K562 (cell line): ENCODE results near the gene WDR20. TPM values are rescaled to one million over a fixed set of nuclear protein-coding genes. Genes with fewer than 3 reads are reported as not detected.

ENCODE experiments used
- ATAC-seq: fragments of 200-7000 bp; cut with Tn5 transposase; 3 replicates; pipeline ENCODE4 v1.9.1; 2020; ENCODE audit warnings: moderate library complexity
- BruUV-seq: library from RNA; stranded (reverse); fragments of 400-500 nt; replicated peaks from 2 replicates; lab custom pipeline; 2021; lab: Mats Ljungman, UMichigan
- CTCF ChIA-PET: fragments of 300-600 bp; formaldehyde crosslinking; extraction: SDS; loops from one replicate; lab custom pipeline; 2021; ENCODE audit warnings: low intra/inter-chr PET ratio; lab: Yijun Ruan, JAX
- POLR2A ChIA-PET: fragments of 300-600, 350-650 bp; sonication (Branson Sonifier 250); formaldehyde crosslinking; extraction: SDS; loops from one replicate; lab custom pipeline; 2021; ENCODE audit warnings: antibody characterized with exemption, inconsistent platforms; lab: Yijun Ruan, JAX
- DNase-seq, 4 experiments: peaks; one replicate each; pipeline versions ENCODE4 v3.0.0 to v3.0.0-alpha.2; 2011 to 2018; ENCODE audit warnings: low spot score in 3 of 4, mixed read lengths in 3 of 4; ENCODE audit errors: extremely low read depth in 1 of 4
- FAIRE-seq: peaks from 2 replicates; lab custom pipeline; 2011; peaks lifted over from hg19 to GRCh38; lab: Jason Lieb, UNC
- H2AFZ ChIP-seq: 2 replicates; pipeline ENCODE4 v1.6.0; 2011; ENCODE audit warnings: low read depth, low read length, control low read depth, inconsistent platforms
- H3K27ac ChIP-seq: fragments of 200-600 bp; 3 replicates; pipeline ENCODE4 v1.8.0; 2011; ENCODE audit warnings: low read depth, mild to moderate bottlenecking, control low read depth, inconsistent platforms, low read length, moderate library complexity, mixed read lengths; ENCODE audit errors: extremely low read depth
- H3K27me3 ChIP-seq, 2 experiments: fragments of 300-600 bp in 1 of 2; 2 replicates in 1 of 2; 3 replicates in 1 of 2; pipeline versions ENCODE4 v1.6.0 to v1.8.0; 2011; ENCODE audit warnings: inconsistent platforms in 2 of 2, low read length in 2 of 2, mild to moderate bottlenecking in 1 of 2, mixed read lengths in 1 of 2, moderate library complexity in 1 of 2; ENCODE audit not compliant: control insufficient read depth in 2 of 2, insufficient read depth in 2 of 2
- H3K36me3 ChIP-seq: fragments of 300-600 bp; 3 replicates; pipeline ENCODE4 v1.8.0; 2011; ENCODE audit warnings: mild to moderate bottlenecking, low read length, inconsistent platforms; ENCODE audit not compliant: control insufficient read depth, insufficient read depth
- H3K4me1 ChIP-seq, 2 experiments: fragments of 200-600 bp in 1 of 2; replicated peaks in 1 of 2; 2 replicates in 1 of 2; 3 replicates in 1 of 2; pipeline versions ENCODE4 v1.5.1 to v1.8.0; 2011; ENCODE audit warnings: inconsistent platforms in 2 of 2, low read length in 2 of 2, mild to moderate bottlenecking in 1 of 2, mixed read lengths in 1 of 2, moderate library complexity in 1 of 2; ENCODE audit not compliant: control insufficient read depth in 2 of 2, insufficient read depth in 2 of 2
- H3K4me2 ChIP-seq: 2 replicates; pipeline ENCODE4 v1.6.1; 2011; ENCODE audit warnings: low read length, control low read depth, inconsistent platforms, mixed read lengths; ENCODE audit not compliant: insufficient read depth
- H3K4me3 ChIP-seq: fragments of 200-600 bp; sonication (generic), shearing (Covaris generic); 2 replicates; pipeline ENCODE4 v1.5.1; 2016; ENCODE audit warnings: control low read depth, inconsistent platforms
- H3K79me2 ChIP-seq: fragments of 200-600 bp; 3 replicates; pipeline ENCODE4 v1.8.0; 2011; ENCODE audit warnings: low read length, inconsistent platforms; ENCODE audit not compliant: control insufficient read depth, insufficient read depth
- H3K9ac ChIP-seq, 2 experiments: 2 replicates each; pipeline versions ENCODE4 v1.6.0 to v1.6.1; 2011; ENCODE audit warnings: low read depth in 2 of 2, low read length in 2 of 2, control low read depth in 1 of 2, inconsistent platforms in 1 of 2, mild to moderate bottlenecking in 1 of 2, mixed read lengths in 1 of 2; ENCODE audit not compliant: insufficient read depth in 1 of 2
- H3K9me1 ChIP-seq: one replicate; pipeline ENCODE4 v1.6.0; 2011; ENCODE audit warnings: inconsistent platforms, mild to moderate bottlenecking, low read length, moderate library complexity; ENCODE audit not compliant: control insufficient read depth, insufficient read depth
- H3K9me3 ChIP-seq: replicated peaks from 2 replicates; pipeline ENCODE4 v1.5.1; 2011; ENCODE audit warnings: low read depth, low read length, inconsistent platforms; ENCODE audit not compliant: control insufficient read depth, insufficient read depth
- H4K20me1 ChIP-seq: replicated peaks from 2 replicates; pipeline ENCODE4 v1.6.1; 2011; ENCODE audit warnings: low read length, inconsistent platforms, mixed read lengths; ENCODE audit not compliant: control insufficient read depth, insufficient read depth
- ARID1B ChIP-seq: fragments of 450-650 bp; IDR thresholded peaks from 2 replicates; pipeline ENCODE4 v1.6.1; 2016; ENCODE audit warnings: antibody characterized with exemption, mild to moderate bottlenecking, inconsistent platforms
- ATF7 ChIP-seq: fragments of 450-650 bp; IDR thresholded peaks from 2 replicates; pipeline ENCODE4 v1.7.1; 2014; ENCODE audit warnings: mild to moderate bottlenecking, moderate library complexity
- BCOR ChIP-seq: fragments of 450-650 bp; IDR thresholded peaks from 2 replicates; pipeline ENCODE4 v1.6.1; 2016
- BRF2 ChIP-seq: IDR thresholded peaks from 3 replicates; pipeline ENCODE4 v1.6.1; 2011; ENCODE audit warnings: borderline replicate concordance, mild to moderate bottlenecking; ENCODE audit not compliant: insufficient read length, insufficient read depth
- C11orf30 ChIP-seq: fragments of 450-650 bp; IDR thresholded peaks from 2 replicates; pipeline ENCODE4 v1.6.1; 2016; ENCODE audit warnings: low read depth, mild to moderate bottlenecking
- CBFA2T3 ChIP-seq: fragments of 450-650 bp; IDR thresholded peaks from 2 replicates; pipeline ENCODE4 v1.6.1; 2017
- DPF2 ChIP-seq: fragments of 450-650 bp; IDR thresholded peaks from 2 replicates; pipeline ENCODE4 v1.6.1; 2016
- EP300 ChIP-seq: IDR thresholded peaks from 2 replicates; pipeline ENCODE4 v1.6.1; 2012; ENCODE audit warnings: low read length, improper control_type of control experiment
- EP400 ChIP-seq: fragments of 450-650 bp; IDR thresholded peaks from 2 replicates; pipeline ENCODE4 v1.6.1; 2017; ENCODE audit warnings: antibody characterized with exemption, mild to moderate bottlenecking, moderate library complexity
- HNRNPK ChIP-seq: fragments of 200-400 bp; formaldehyde crosslinking; IDR thresholded peaks from one replicate; pipeline ENCODE4 v1.6.1; 2018; ENCODE audit warnings: mild to moderate bottlenecking, low read depth, low read length; ENCODE audit not compliant: poor library complexity, severe bottlenecking
- HNRNPL ChIP-seq: fragments of 200-400 bp; formaldehyde crosslinking; IDR thresholded peaks from 2 replicates; pipeline ENCODE4 v1.6.1; 2017; ENCODE audit warnings: low read depth, mild to moderate bottlenecking, low read length
- MAFF ChIP-seq: IDR thresholded peaks from 2 replicates; pipeline ENCODE4 v1.6.1; 2012; ENCODE audit warnings: low read length, improper control_type of control experiment
- MAFG ChIP-seq: fragments of 450-650 bp; conservative IDR thresholded peaks from 2 replicates; pipeline ENCODE4 v1.6.1; 2016; ENCODE audit warnings: missing genetic modification characterization, missing compliant biosample characterization
- MAFK ChIP-seq: IDR thresholded peaks from 2 replicates; pipeline ENCODE4 v1.6.1; 2011; ENCODE audit warnings: low read length, improper control_type of control experiment
- MBD2 ChIP-seq: sonication (generic); IDR thresholded peaks from 2 replicates; pipeline ENCODE4 v1.6.1; 2016; ENCODE audit warnings: low read depth, borderline replicate concordance
- NFE2 ChIP-seq: IDR thresholded peaks from 2 replicates; pipeline ENCODE4 v1.6.1; 2014; ENCODE audit warnings: antibody characterized with exemption, low read depth
- NFE2L1 ChIP-seq: fragments of 450-650 bp; IDR thresholded peaks from 2 replicates; pipeline ENCODE4 v1.6.1; 2016; ENCODE audit warnings: missing genetic modification characterization, low read depth, mild to moderate bottlenecking, missing compliant biosample characterization, moderate library complexity, borderline replicate concordance
- PCBP2 ChIP-seq: fragments of 200-400 bp; formaldehyde crosslinking; IDR thresholded peaks from 2 replicates; pipeline ENCODE4 v1.6.1; 2018; ENCODE audit warnings: low read length, low read depth, mild to moderate bottlenecking, moderate library complexity; ENCODE audit not compliant: poor library complexity, severe bottlenecking
- PRMT5 ChIP-seq: sonication (generic); formaldehyde crosslinking; IDR thresholded peaks from 2 replicates; pipeline ENCODE4 v1.5.0; 2020; ENCODE audit warnings: missing genetic modification reagents
- SMARCA4 ChIP-seq: fragments of 450-650 bp; IDR thresholded peaks from 2 replicates; pipeline ENCODE4 v1.6.1; 2016
- SMARCE1 ChIP-seq: fragments of 450-650 bp; IDR thresholded peaks from 2 replicates; pipeline ENCODE4 v1.7.1; 2016; ENCODE audit warnings: mild to moderate bottlenecking
- TARDBP ChIP-seq: fragments of 450-650 bp; IDR thresholded peaks from 2 replicates; pipeline ENCODE4 v1.6.1; 2016
- ZFX ChIP-seq: sonication (generic); formaldehyde crosslinking; IDR thresholded peaks from 2 replicates; pipeline ENCODE4 v1.8.0; 2022; ENCODE audit warnings: mild to moderate bottlenecking, missing genetic modification reagents, moderate library complexity
- ZKSCAN8 ChIP-seq: fragments of 200-800 bp; sonication (Bioruptor generic); IDR thresholded peaks from 2 replicates; pipeline ENCODE4 v1.6.1; 2016; ENCODE audit warnings: missing genetic modification characterization, missing compliant biosample characterization
- ZNF121 ChIP-seq: sonication (generic); formaldehyde crosslinking; conservative IDR thresholded peaks from 2 replicates; pipeline ENCODE4 v1.8.0; 2022; ENCODE audit warnings: missing genetic modification reagents
- ZNF316 ChIP-seq: fragments of 450-650 bp; IDR thresholded peaks from 2 replicates; pipeline ENCODE4 v1.6.1; 2016
- whole genome bisulfite sequencing: fragments of 100-300 bp; shearing (Covaris generic); methylation state at CpG from one replicate; pipeline ENCODE4 v1.1.6; 2016; ENCODE audit warnings: low coverage, mixed read lengths; ENCODE audit not compliant: insufficient coverage; ENCODE audit errors: missing lambda C conversion rate; 5-methylcytosine and 5-hydroxymethylcytosine counted together
- in situ Hi-C: fragments of 300-500 bp; cut with MboI; formaldehyde crosslinking; loops from 4 replicates; pipeline ENCODE4 v1.15.0; 2018; ENCODE audit warnings: inconsistent platforms, mixed read lengths
- intact Hi-C: fragments of 100-400 bp; cut with micrococcal nuclease; formaldehyde crosslinking; loops from 2 replicates; pipeline ENCODE4 v1.14.2; 2022
- polyA plus RNA-seq, 8 experiments: library from polyadenylated mRNA; depleted of rRNA in 4 of 8; stranded (reverse) in 5 of 8; unstranded in 3 of 8; fragments of >200 nt; fragmentation: Nextera tagmentation in 2 of 8; fragmentation: Illumina TruSeq in 1 of 8; extraction: Ambion mirVana in 2 of 8; extraction: Trizol in 1 of 8; gene quantifications; 2 replicates each; pipeline versions ENCODE4 v1.2.1 to v1.2.3, GENCODE V29; 2011 to 2014; ENCODE audit warnings: inconsistent platforms in 1 of 8, missing spikeins in 1 of 8
- total RNA-seq, 7 experiments: library from RNA; depleted of rRNA in 6 of 7; stranded (reverse); fragments of >200 nt in 6 of 7; fragmentation: Illumina TruSeq in 2 of 7; extraction: Trizol in 2 of 7; gene quantifications; 2 replicates each; pipeline versions ENCODE4 v1.2.1 to v1.2.3, GENCODE V29; 2011 to 2021; ENCODE audit warnings: low replicate concordance in 1 of 7

The WDR20 gene
- total and polyA plus RNA-seq, 9 of the 15 experiments (the other 6 are each of a cell fraction or from before 2014, with no cell fraction given) = 7.0 to 15.3 (median 11.8) TPM

GRCh38 chr14:102255401-102256190, 115.9 kb downstream of the WDR20 start:
- intact Hi-C loops (no loop called here), in situ Hi-C loops (no loop called here)
- H3K27me3 ChIP-seq = no peaks in the 10 kb centered on the region
- no peaks in the 10 kb centered on the region for H3K79me2 ChIP-seq
- H2AFZ ChIP-seq = peak overlapping the region; percentile 83
- H3K4me2 ChIP-seq = peak overlapping the region; percentile 18; the same call in 1 of the 2 replicates
- no TSS peak for BruUV-seq
- H4K20me1 ChIP-seq = no peaks in the 10 kb centered on the region
- 7% methylated on average over 9 of the region's 9 CpGs for WGBS
- peak overlapping the region; percentile 77 for H3K27ac ChIP-seq
- H3K9me3 ChIP-seq = no peaks in the 10 kb centered on the region
- H3K9me1 ChIP-seq = no peaks in the 10 kb centered on the region
- H3K4me3 ChIP-seq = no peak overlapping the region
- H3K36me3 ChIP-seq = no peaks in the 10 kb centered on the region
- DNase-seq (peak; percentile 40 to 66 (median 48)), ATAC-seq (peak; percentile 96), FAIRE-seq (peak; percentile 79)
- POLR2A ChIA-PET = interaction anchor here (0.6 to 1.1 kb wide), 2 partner anchors 10 to 493 kb away, joined by 3 to 4 read pairs; no protein-coding TSS in a partner anchor
- H3K9ac ChIP-seq = peak overlapping the region in 1 of 2 experiments; percentile 47; a peak in 2 of 4 replicates
- peaks cover 8 to 10% of the 10 kb centered on the region in 2 experiments for H3K4me1 ChIP-seq
- CTCF ChIA-PET = interaction anchor here (0.6 kb wide), 1 partner anchor 567 kb away, joined by 3 read pairs; no protein-coding TSS in a partner anchor
- no peak for TF ChIP-seq ZKSCAN8 (CRISPR knock-in tag)
- TF ChIP-seq EP300 = peak; percentile 65
- 0 out of 2 replicates have a peak, but pooled peaks have one; percentile 13 for TF ChIP-seq EP400
- 0 out of 2 replicates have a peak, but pooled peaks have one; percentile 55 for TF ChIP-seq BCOR
- TF ChIP-seq PRMT5 (CRISPR knock-in tag) = no peak
- TF ChIP-seq NFE2 = peak; percentile 92
- peak; percentile 78 for TF ChIP-seq MAFF
- TF ChIP-seq MAFK = peak; percentile 80
- peak; percentile 60; the same call in 1 of the 2 replicates for TF ChIP-seq ZNF121
- no peak for TF ChIP-seq MBD2
- peak; percentile 42; the same call in 1 of the 2 replicates for TF ChIP-seq ZFX (CRISPR knock-in tag)
- peak; percentile 95 for TF ChIP-seq ZNF316
- TF ChIP-seq DPF2 = peak; percentile 65
- peak; percentile 89 for TF ChIP-seq NFE2L1 (tag)
- no peak for TF ChIP-seq BRF2
- TF ChIP-seq HNRNPL = no peak
- TF ChIP-seq SMARCA4 = peak; percentile 59
- TF ChIP-seq SMARCE1 = peak; percentile 42; the same call in 1 of the 2 replicates
- no peak for TF ChIP-seq HNRNPK
- peak; percentile 52 for TF ChIP-seq ARID1B
- peak; percentile 73 for TF ChIP-seq ATF7
- peak; percentile 92 for TF ChIP-seq MAFG (tag)
- TF ChIP-seq CBFA2T3 = 0 out of 2 replicates have a peak, but pooled peaks have one; percentile 10
- TF ChIP-seq C11orf30 = peak; percentile 91
- no peak for TF ChIP-seq PCBP2
- TF ChIP-seq TARDBP = no peak
